Measurements from ENCODE around the gene SDK2. TPM values are rescaled to one million over a fixed set of nuclear protein-coding genes. Genes with fewer than 3 reads are reported as not detected.

SDK2 gene
- total RNA-seq, 1 donor from 2014 or later = 1.0 TPM

GRCh38 chr17:73616873-73617404 is 27.3 kb downstream of the SDK2 start:
- no peak for DNase-seq
- no peak for ATAC-seq (ENCODE audit: poor library complexity)
- intact Hi-C loops (cut with DNase I) = no loop called here

- DNase-seq = no peak
- intact Hi-C loops (cut with DNase I) = no loop called here
- ATAC-seq (ENCODE audit: poor library complexity) = no peak
Observed at GRCh38 chr17:73616120-73616872, 27.9 kb downstream of the SDK2 start.

- DNase-seq = no peak
- ATAC-seq (ENCODE audit: poor library complexity) = no peak
- intact Hi-C loops (cut with DNase I) = no loop called here
Observed at GRCh38 chr17:73614256-73614655, 30.0 kb downstream of the SDK2 start.

- ATAC-seq (ENCODE audit: poor library complexity) = no peak
- no peak for DNase-seq
- intact Hi-C loops (cut with DNase I) = no loop called here
Observed at GRCh38 chr17:73613271-73614233, 30.7 kb downstream of the SDK2 start.

- ATAC-seq (ENCODE audit: poor library complexity) (no peak), DNase-seq (no peak)
- intact Hi-C loops (cut with DNase I) = no loop called here
Observed at GRCh38 chr17:73612031-73612472, 32.2 kb downstream of the SDK2 start.

- DNase-seq (no peak), ATAC-seq (ENCODE audit: poor library complexity) (no peak)
- intact Hi-C loops (cut with DNase I) = no loop called here
Observed at GRCh38 chr17:73611630-73612029, 32.6 kb downstream of the SDK2 start.

GRCh38 chr17:73610331-73610911 is 33.8 kb downstream of the SDK2 start:
- DNase-seq (no peak), ATAC-seq (ENCODE audit: poor library complexity) (no peak)
- intact Hi-C loops (cut with DNase I) = no loop called here

- DNase-seq = peak; percentile 12
- no peak for ATAC-seq (ENCODE audit: poor library complexity)
- intact Hi-C loops (cut with DNase I) = no loop called here
Observed at GRCh38 chr17:73609758-73610157, 34.5 kb downstream of the SDK2 start.

- no peak for DNase-seq
- intact Hi-C loops (cut with DNase I) = no loop called here
- ATAC-seq (ENCODE audit: poor library complexity) = no peak
Observed at GRCh38 chr17:73609060-73609459, 35.2 kb downstream of the SDK2 start.

GRCh38 chr17:73605444-73605843 is 38.8 kb downstream of the SDK2 start:
- DNase-seq (no peak), ATAC-seq (ENCODE audit: poor library complexity) (no peak)
- intact Hi-C loops (cut with DNase I) = no loop called here

GRCh38 chr17:73604476-73604875 is 39.8 kb downstream of the SDK2 start:
- intact Hi-C loops (cut with DNase I) = no loop called here
- DNase-seq (peak; percentile 30), ATAC-seq (ENCODE audit: poor library complexity) (no peak)

GRCh38 chr17:73603971-73604370 is 40.3 kb downstream of the SDK2 start:
- ATAC-seq (ENCODE audit: poor library complexity) (no peak), DNase-seq (peak; percentile 11)
- intact Hi-C loops (cut with DNase I) = no loop called here

GRCh38 chr17:73600103-73600871 is 44.0 kb downstream of the SDK2 start:
- intact Hi-C loops (cut with DNase I) = no loop called here
- DNase-seq (peak; percentile 40), ATAC-seq (ENCODE audit: poor library complexity) (peak; percentile 38)

GRCh38 chr17:73599599-73599998 is 44.6 kb downstream of the SDK2 start:
- ATAC-seq (ENCODE audit: poor library complexity) (no peak), DNase-seq (no peak)
- intact Hi-C loops (cut with DNase I) = no loop called here

GRCh38 chr17:73598212-73598611 is 46.0 kb downstream of the SDK2 start:
- intact Hi-C loops (cut with DNase I) = no loop called here
- DNase-seq = no peak
- ATAC-seq (ENCODE audit: poor library complexity) = no peak

- no peak for ATAC-seq (ENCODE audit: poor library complexity)
- intact Hi-C loops (cut with DNase I) = no loop called here
- no peak for DNase-seq
Observed at GRCh38 chr17:73595931-73596330, 48.3 kb downstream of the SDK2 start.

GRCh38 chr17:73595479-73595878 is 48.8 kb downstream of the SDK2 start:
- intact Hi-C loops (cut with DNase I) = no loop called here
- peak; percentile 74 for DNase-seq

GRCh38 chr17:73595068-73595467 is 49.2 kb downstream of the SDK2 start:
- intact Hi-C loops (cut with DNase I) = no loop called here
- DNase-seq (no peak), ATAC-seq (ENCODE audit: poor library complexity) (no peak)

More at GRCh38 chr17:73595479-73595878, 48.8 kb downstream of the SDK2 start:
- peak; percentile 77 for ATAC-seq (ENCODE audit: poor library complexity)
